ENCODE measurements around the gene CAD. TPM values are rescaled to one million over a fixed set of nuclear protein-coding genes. Genes with fewer than 3 reads are reported as not detected.

CAD gene
- polyA plus RNA-seq, 2 of the 4 experiments (the other 2 are of a cell fraction): 50.5 to 69.3 TPM

DNA sequence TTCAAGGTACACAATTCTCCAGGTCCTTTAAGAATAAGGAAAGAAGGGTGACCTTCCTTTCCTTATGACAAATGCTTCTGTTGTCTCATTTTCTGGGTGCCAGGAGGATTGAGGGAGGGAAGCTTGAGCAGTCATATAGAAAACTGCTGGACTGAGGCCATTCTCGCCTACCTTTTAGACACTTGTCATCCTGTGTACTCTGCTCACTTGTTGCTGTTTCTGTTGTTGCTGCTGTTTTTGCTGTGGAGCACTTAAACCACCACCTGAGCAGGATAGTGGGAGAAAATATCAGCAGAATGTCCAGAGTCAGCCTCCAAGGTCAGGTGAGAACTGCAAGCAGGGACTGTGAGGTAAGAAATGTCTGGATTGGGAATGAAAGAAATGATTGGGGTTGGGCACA is 60.8 kb downstream of the CAD start:
- H3K9me3 ChIP-seq: no peaks in the 10 kb centered on the region
- ChIA-PET POLR2A (interaction anchor here (0.6 kb wide), 1 partner anchor 67 kb away, joined by 3 read pairs; no protein-coding TSS in a partner anchor), CTCF (interaction anchor here (0.7 to 12.1 kb wide), 13 partner anchors 10 to 196 kb away, joined by 3 to 394 read pairs (median 17); partner anchors contain the start of genes EIF2B4, KHK and SLC30A3)
- no peak overlapping the region for H3K4me3 ChIP-seq
- 38% methylated on average over 1 of the region's 1 CpG for WGBS (ENCODE audit: missing lambda C conversion rate)
- no peak overlapping the region for H3K4me2 ChIP-seq
- ATAC-seq: no peak
- H3K4me1 ChIP-seq: peaks cover 21% of the 10 kb centered on the region
- no peak for DNase-seq (ENCODE audit: low read depth in 1 of 2, low spot score in 1 of 2)
- no peak overlapping the region for H3K27ac ChIP-seq
- FAIRE-seq: no peak
- TF ChIP-seq, protein P1, sequence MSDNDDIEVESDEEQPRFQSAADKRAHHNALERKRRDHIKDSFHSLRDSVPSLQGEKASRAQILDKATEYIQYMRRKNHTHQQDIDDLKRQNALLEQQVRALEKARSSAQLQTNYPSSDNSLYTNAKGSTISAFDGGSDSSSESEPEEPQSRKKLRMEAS (IDR thresholded peaks at IDR 0.05): no peak
- TF ChIP-seq FOSL2 (IDR thresholded peaks at IDR 0.05): no peak
- no peak for TF ChIP-seq FOSL2 (CRISPR knock-in tag; IDR thresholded peaks at IDR 0.05)
- no peak for TF ChIP-seq RCOR1 (IDR thresholded peaks at IDR 0.05; ENCODE audit: low read depth, low read length)
- no peak for TF ChIP-seq CHD2 (IDR thresholded peaks at IDR 0.05; ENCODE audit: low read length, partially characterized antibody)
- TF ChIP-seq MYC (IDR thresholded peaks at IDR 0.05; ENCODE audit: borderline replicate concordance, low read length): no peak
- TF ChIP-seq NFE2L2 (conservative IDR thresholded peaks at IDR 0.05; ENCODE audit: low read length): no peak
- no peak for TF ChIP-seq RARB (CRISPR knock-in tag; IDR thresholded peaks at IDR 0.05)
- no peak for TF ChIP-seq CBX2 (IDR thresholded peaks at IDR 0.05; ENCODE audit: borderline replicate concordance, low read depth)
- TF ChIP-seq, protein P2, sequence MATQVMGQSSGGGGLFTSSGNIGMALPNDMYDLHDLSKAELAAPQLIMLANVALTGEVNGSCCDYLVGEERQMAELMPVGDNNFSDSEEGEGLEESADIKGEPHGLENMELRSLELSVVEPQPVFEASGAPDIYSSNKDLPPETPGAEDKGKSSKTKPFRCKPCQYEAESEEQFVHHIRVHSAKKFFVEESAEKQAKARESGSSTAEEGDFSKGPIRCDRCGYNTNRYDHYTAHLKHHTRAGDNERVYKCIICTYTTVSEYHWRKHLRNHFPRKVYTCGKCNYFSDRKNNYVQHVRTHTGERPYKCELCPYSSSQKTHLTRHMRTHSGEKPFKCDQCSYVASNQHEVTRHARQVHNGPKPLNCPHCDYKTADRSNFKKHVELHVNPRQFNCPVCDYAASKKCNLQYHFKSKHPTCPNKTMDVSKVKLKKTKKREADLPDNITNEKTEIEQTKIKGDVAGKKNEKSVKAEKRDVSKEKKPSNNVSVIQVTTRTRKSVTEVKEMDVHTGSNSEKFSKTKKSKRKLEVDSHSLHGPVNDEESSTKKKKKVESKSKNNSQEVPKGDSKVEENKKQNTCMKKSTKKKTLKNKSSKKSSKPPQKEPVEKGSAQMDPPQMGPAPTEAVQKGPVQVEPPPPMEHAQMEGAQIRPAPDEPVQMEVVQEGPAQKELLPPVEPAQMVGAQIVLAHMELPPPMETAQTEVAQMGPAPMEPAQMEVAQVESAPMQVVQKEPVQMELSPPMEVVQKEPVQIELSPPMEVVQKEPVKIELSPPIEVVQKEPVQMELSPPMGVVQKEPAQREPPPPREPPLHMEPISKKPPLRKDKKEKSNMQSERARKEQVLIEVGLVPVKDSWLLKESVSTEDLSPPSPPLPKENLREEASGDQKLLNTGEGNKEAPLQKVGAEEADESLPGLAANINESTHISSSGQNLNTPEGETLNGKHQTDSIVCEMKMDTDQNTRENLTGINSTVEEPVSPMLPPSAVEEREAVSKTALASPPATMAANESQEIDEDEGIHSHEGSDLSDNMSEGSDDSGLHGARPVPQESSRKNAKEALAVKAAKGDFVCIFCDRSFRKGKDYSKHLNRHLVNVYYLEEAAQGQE (IDR thresholded peaks at IDR 0.05): no peak
- no peak for TF ChIP-seq ZFP36 (IDR thresholded peaks at IDR 0.05; ENCODE audit: borderline replicate concordance, partially characterized antibody)
- TF ChIP-seq HOXA7 (CRISPR knock-in tag; IDR thresholded peaks at IDR 0.05): no peak
- TF ChIP-seq JUNB (IDR thresholded peaks at IDR 0.05): no peak
- TF ChIP-seq BHLHE40 (IDR thresholded peaks at IDR 0.05; ENCODE audit: low read depth, low read length): no peak
- TF ChIP-seq TFCP2L1 (CRISPR knock-in tag; IDR thresholded peaks at IDR 0.05): no peak
- TF ChIP-seq EHF (CRISPR knock-in tag; IDR thresholded peaks at IDR 0.05): no peak
- no peak for TF ChIP-seq MAFK (IDR thresholded peaks at IDR 0.05; ENCODE audit: partially characterized antibody)
- no peak for TF ChIP-seq HDAC2 (IDR thresholded peaks at IDR 0.05)
- no peak for TF ChIP-seq CEBPB (IDR thresholded peaks at IDR 0.05)
- TF ChIP-seq HOXB13 (CRISPR knock-in tag; IDR thresholded peaks at IDR 0.05; ENCODE audit: low read depth): no peak

DNA sequence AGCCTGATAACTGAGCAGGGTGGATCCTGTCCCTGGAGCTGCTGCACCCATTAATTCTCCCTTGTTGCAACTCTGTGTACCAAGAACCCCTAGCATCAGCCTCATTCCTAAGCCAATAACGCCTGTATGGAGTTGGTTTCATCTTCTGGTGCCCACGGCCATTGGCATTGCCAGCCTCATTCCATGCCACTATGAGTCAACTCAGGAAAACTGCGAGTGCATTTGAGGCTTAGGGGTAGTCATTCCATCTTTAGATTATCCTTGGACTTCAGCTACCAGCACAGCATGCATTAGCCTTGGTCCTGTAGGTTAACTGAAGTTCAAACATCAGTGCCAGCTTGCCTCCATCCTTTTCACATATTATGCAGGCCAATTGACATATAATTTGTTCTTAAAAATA is 63.7 kb downstream of the CAD start:
- ChIA-PET CTCF (interaction anchor here (0.6 to 12.1 kb wide), 33 partner anchors 13 to 434 kb away, joined by 3 to 394 read pairs (median 9); partner anchors contain the start of genes ABHD1, AGBL5, KHK and SLC30A3), POLR2A (interaction anchor here (2.0 kb wide), 1 partner anchor 69 kb away, joined by 6 read pairs; the partner anchor contains the start of genes ATRAID and SLC5A6)
- DNase-seq (ENCODE audit: low read depth in 1 of 2, low spot score in 1 of 2) (no peak), ATAC-seq (peak in 1 of 2 experiments; percentile 22; a peak in 3 of 6 replicates), FAIRE-seq (no peak)
- Histone ChIP-seq H3K27ac (peak overlapping the region in 1 of 2 experiments; percentile 1; a peak in 1 of 6 replicates), H3K4me3 (no peak overlapping the region), H3K9me3 (no peaks in the 10 kb centered on the region), H3K4me2 (no peak overlapping the region), H3K4me1 (peaks cover 26% of the 10 kb centered on the region)
- TF ChIP-seq, protein P3, sequence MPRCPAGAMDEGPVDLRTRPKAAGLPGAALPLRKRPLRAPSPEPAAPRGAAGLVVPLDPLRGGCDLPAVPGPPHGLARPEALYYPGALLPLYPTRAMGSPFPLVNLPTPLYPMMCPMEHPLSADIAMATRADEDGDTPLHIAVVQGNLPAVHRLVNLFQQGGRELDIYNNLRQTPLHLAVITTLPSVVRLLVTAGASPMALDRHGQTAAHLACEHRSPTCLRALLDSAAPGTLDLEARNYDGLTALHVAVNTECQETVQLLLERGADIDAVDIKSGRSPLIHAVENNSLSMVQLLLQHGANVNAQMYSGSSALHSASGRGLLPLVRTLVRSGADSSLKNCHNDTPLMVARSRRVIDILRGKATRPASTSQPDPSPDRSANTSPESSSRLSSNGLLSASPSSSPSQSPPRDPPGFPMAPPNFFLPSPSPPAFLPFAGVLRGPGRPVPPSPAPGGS (IDR thresholded peaks at IDR 0.05): no peak
- 52% methylated on average over 3 of the region's 3 CpGs for WGBS (ENCODE audit: missing lambda C conversion rate)

All from A549 (cell line).